Measurements from ENCODE around the gene RNF6. TPM values are rescaled to one million over a fixed set of nuclear protein-coding genes. Genes with fewer than 3 reads are reported as not detected.

The RNF6 gene
- total RNA-seq, 1 donor from 2014 or later, result 39.8 TPM

- no peaks in the 10 kb centered on the region for H3K27me3 ChIP-seq (ENCODE audit: control insufficient read depth, insufficient read depth, low read length)
- H3K36me3 ChIP-seq (ENCODE audit: control insufficient read depth, insufficient read depth, low read length), result no peaks in the 10 kb centered on the region
- no peak for DNase-seq (ENCODE audit: low read depth)
- TF ChIP-seq, protein P1, sequence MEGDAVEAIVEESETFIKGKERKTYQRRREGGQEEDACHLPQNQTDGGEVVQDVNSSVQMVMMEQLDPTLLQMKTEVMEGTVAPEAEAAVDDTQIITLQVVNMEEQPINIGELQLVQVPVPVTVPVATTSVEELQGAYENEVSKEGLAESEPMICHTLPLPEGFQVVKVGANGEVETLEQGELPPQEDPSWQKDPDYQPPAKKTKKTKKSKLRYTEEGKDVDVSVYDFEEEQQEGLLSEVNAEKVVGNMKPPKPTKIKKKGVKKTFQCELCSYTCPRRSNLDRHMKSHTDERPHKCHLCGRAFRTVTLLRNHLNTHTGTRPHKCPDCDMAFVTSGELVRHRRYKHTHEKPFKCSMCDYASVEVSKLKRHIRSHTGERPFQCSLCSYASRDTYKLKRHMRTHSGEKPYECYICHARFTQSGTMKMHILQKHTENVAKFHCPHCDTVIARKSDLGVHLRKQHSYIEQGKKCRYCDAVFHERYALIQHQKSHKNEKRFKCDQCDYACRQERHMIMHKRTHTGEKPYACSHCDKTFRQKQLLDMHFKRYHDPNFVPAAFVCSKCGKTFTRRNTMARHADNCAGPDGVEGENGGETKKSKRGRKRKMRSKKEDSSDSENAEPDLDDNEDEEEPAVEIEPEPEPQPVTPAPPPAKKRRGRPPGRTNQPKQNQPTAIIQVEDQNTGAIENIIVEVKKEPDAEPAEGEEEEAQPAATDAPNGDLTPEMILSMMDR (IDR thresholded peaks at IDR 0.05; ENCODE audit: insufficient read depth, low read length, poor library complexity, severe bottlenecking), result no peak
- no peak overlapping the region for H3K4me3 ChIP-seq (ENCODE audit: low read depth, low read length)
Observed at GRCh38 chr13:26229080-26229615, 7.0 kb upstream of the RNF6 start.

DNA sequence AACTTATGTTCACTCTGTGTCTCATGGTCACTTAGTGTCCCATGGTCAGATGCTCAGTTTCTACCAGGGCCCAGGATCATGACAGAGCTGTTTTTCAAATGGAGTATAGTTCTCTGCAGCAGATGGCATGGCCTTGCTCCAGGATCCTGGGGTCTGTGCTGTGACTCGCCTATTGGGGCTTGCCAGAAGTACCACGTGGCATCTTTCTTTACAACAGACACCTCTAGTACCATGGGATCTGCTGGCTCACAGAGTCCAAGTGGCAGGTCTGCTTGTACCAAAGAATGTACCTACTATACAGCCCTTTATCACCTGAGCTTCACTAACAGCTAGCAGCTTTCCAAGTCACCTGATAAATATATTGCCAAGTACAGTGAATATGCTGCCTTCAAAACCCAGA lies 6.0 kb upstream of the RNF6 start:
- no peak overlapping the region for H3K4me3 ChIP-seq (ENCODE audit: low read depth, low read length)
- no peaks in the 10 kb centered on the region for H3K36me3 ChIP-seq (ENCODE audit: control insufficient read depth, insufficient read depth, low read length)
- DNase-seq (ENCODE audit: low read depth), result no peak
- TF ChIP-seq, protein P1 (IDR thresholded peaks at IDR 0.05; ENCODE audit: insufficient read depth, low read length, poor library complexity, severe bottlenecking), result no peak
- no peaks in the 10 kb centered on the region for H3K27me3 ChIP-seq (ENCODE audit: control insufficient read depth, insufficient read depth, low read length)

GRCh38 chr13:26227166-26227971 lies 5.3 kb upstream of the RNF6 start:
- TF ChIP-seq, protein P1 (IDR thresholded peaks at IDR 0.05; ENCODE audit: insufficient read depth, low read length, poor library complexity, severe bottlenecking), result no peak
- H3K27me3 ChIP-seq (ENCODE audit: control insufficient read depth, insufficient read depth, low read length), result no peaks in the 10 kb centered on the region
- no peak for DNase-seq (ENCODE audit: low read depth)
- no peak overlapping the region for H3K4me3 ChIP-seq (ENCODE audit: low read depth, low read length)
- H3K36me3 ChIP-seq (ENCODE audit: control insufficient read depth, insufficient read depth, low read length), result no peaks in the 10 kb centered on the region

GRCh38 chr13:26225896-26226617 lies 3.9 kb upstream of the RNF6 start:
- Histone ChIP-seq H3K27me3 (ENCODE audit: control insufficient read depth, insufficient read depth, low read length) (no peaks in the 10 kb centered on the region), H3K36me3 (ENCODE audit: control insufficient read depth, insufficient read depth, low read length) (no peaks in the 10 kb centered on the region), H3K4me3 (ENCODE audit: low read depth, low read length) (no peak overlapping the region)
- TF ChIP-seq, protein P1 (IDR thresholded peaks at IDR 0.05; ENCODE audit: insufficient read depth, low read length, poor library complexity, severe bottlenecking), result no peak
- DNase-seq (ENCODE audit: low read depth), result no peak

- H3K27me3 ChIP-seq (ENCODE audit: control insufficient read depth, insufficient read depth, low read length), result no peaks in the 10 kb centered on the region
- peak overlapping the region; percentile 90 for H3K4me3 ChIP-seq (ENCODE audit: low read depth, low read length)
- TF ChIP-seq, protein P1 (IDR thresholded peaks at IDR 0.05; ENCODE audit: insufficient read depth, low read length, poor library complexity, severe bottlenecking), result no peak
- no peak for DNase-seq (ENCODE audit: low read depth)
- H3K36me3 ChIP-seq (ENCODE audit: control insufficient read depth, insufficient read depth, low read length), result no peaks in the 10 kb centered on the region
Observed at GRCh38 chr13:26222520-26223046, 469 bp upstream of the RNF6 start.
